ENCODE results near the gene IGF1R.

The IGF1R gene

DNA sequence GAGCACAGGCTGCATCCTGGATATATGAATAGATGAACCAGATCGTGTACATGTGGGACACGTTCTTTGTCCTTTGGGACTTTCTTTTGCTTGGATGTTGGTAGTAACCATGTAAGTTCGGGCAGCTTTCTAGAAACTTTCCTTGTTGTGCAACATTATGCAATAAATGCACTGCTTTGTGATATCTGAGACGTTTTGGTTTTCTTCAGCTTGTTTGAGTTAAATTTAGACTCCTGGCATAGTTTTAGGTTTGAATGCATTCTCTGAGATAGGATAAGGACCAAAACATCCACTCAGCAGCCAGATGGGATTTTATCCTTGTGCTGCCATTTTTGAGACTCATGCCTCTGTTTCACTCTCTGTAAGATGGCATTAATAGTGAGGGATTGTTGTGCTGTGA is 158.9 kb downstream of the IGF1R start:
- no peak overlapping the region for H3K4me3 ChIP-seq (ENCODE audit: low read depth, low read length)
- no peak for DNase-seq (ENCODE audit: low read depth)
- TF ChIP-seq, protein P1, sequence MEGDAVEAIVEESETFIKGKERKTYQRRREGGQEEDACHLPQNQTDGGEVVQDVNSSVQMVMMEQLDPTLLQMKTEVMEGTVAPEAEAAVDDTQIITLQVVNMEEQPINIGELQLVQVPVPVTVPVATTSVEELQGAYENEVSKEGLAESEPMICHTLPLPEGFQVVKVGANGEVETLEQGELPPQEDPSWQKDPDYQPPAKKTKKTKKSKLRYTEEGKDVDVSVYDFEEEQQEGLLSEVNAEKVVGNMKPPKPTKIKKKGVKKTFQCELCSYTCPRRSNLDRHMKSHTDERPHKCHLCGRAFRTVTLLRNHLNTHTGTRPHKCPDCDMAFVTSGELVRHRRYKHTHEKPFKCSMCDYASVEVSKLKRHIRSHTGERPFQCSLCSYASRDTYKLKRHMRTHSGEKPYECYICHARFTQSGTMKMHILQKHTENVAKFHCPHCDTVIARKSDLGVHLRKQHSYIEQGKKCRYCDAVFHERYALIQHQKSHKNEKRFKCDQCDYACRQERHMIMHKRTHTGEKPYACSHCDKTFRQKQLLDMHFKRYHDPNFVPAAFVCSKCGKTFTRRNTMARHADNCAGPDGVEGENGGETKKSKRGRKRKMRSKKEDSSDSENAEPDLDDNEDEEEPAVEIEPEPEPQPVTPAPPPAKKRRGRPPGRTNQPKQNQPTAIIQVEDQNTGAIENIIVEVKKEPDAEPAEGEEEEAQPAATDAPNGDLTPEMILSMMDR (IDR thresholded peaks at IDR 0.05; ENCODE audit: insufficient read depth, low read depth, low read length, missing control alignments) = no peak

DNA sequence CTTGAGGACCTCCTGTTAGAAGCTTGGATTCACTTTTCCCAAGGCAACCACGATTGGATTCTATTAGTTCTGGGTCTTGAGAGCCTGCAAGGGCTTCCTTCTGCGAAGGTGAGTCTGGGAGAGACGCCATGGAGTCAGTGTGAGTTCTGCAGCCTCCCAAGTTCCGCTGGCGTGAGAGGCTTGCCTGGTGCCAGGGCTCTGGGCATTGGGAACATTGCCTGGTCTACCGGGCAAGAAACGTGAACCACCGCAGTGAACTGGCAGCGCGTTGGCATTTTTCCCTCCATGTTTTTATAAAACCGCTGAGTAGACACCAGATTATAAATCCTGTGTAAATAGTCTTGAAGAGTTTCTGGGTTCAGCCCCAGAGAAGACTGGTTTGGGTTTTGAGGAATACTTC is 160.9 kb downstream of the IGF1R start:
- DNase-seq (ENCODE audit: low read depth) = no peak
- H3K4me3 ChIP-seq (ENCODE audit: low read depth, low read length) = no peak overlapping the region
- TF ChIP-seq, protein P1 (IDR thresholded peaks at IDR 0.05; ENCODE audit: insufficient read depth, low read depth, low read length, missing control alignments) = no peak

DNA sequence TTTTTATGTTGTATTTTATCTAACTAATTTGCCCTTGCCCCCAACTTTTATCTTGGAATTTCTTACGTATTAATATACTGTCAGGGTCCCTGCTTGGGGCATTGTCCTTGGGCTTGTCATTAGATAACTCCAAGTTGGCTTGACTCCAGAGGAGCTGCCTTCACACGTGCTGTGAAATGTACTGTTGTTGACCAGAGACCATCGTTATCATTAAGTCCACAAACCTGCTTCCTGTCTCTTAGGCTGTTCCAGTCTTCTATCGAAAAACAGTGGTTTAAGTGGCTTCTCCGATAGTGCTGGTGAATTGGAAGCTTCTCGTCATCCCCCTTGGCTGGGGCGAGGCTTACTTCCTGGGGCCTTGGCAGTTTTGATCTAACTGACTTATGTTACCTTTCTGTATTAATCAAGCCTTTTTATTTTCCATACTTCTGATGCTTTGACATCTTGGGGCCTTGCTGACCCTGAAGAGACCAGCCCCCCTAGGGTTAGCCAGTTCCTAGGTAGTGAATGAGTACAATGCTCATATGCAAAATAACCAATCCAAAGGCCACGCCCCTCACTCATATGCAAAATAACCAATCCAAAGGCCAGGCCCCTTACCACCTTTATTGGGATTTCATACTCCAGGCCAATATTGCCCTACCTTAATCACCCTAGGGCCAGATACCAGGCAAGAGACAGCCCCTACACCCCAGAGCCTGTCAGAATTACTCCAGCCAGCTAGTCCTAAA is 164.5 kb downstream of the IGF1R start:
- no peak overlapping the region for H3K4me3 ChIP-seq (ENCODE audit: low read depth, low read length)
- DNase-seq (ENCODE audit: low read depth) = no peak
- TF ChIP-seq, protein P1 (IDR thresholded peaks at IDR 0.05; ENCODE audit: insufficient read depth, low read depth, low read length, missing control alignments) = no peak

DNA sequence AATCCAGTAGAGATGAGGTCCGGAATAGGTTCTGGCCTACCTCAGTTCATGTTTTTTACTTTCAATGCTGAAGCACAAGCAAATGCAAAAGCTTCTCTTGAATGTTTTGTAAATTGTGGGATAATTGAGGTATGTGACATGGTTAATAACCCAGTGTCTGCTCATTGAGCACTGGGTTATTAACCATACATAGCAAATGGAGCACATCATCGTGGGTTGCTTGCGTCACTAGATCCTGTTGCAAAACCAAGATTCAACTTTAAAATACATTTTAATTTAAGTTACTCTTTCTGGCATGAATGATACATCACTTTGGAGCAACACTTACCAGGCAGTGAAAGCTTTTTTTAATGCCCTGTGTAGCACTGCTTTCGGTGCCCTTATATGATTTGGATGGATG is 165.6 kb downstream of the IGF1R start:
- DNase-seq (ENCODE audit: low read depth) = no peak
- TF ChIP-seq, protein P1 (IDR thresholded peaks at IDR 0.05; ENCODE audit: insufficient read depth, low read depth, low read length, missing control alignments) = no peak
- H3K4me3 ChIP-seq (ENCODE audit: low read depth, low read length) = no peak overlapping the region

DNA sequence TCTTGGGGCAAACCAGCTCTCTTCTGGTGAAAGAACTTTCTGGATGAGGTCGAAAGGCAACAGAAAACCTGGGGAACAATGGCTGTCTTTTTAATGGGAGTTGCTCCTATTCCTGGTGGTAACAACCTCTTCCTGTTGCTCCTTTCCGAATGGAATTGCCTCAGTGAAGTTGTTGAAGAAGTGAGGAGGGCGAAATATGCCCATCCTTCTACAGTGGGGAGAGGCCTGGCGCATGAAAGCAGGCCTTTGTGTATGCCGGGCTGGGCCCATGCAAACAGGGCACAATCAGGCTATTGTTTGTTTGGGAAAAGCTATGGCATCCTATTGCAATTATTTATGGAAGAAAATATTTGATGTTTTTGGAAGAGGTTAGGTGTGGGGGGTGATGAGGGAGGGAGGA is 166.9 kb downstream of the IGF1R start:
- TF ChIP-seq, protein P1 (IDR thresholded peaks at IDR 0.05; ENCODE audit: insufficient read depth, low read depth, low read length, missing control alignments) = no peak
- no peak for DNase-seq (ENCODE audit: low read depth)
- H3K4me3 ChIP-seq (ENCODE audit: low read depth, low read length) = no peak overlapping the region

DNA sequence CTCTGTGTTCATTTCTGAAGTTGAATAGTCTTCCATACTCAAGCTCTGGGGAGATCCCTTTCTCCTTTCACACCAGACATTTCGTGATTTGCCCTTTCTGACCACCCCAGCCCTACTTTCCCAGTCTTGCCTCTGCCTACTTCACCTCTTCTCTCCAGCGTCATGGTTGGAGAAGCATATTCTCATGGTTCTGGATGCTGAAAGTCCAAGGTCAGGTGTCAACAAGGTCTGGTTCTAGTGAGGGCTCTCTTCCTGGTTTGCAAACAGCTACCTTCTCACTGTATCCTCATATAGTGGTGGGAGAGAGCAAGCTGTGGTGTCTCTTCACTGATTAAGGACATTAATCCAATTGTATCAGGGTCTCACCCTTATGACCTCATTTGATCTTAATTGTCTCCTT is 169.4 kb downstream of the IGF1R start:
- H3K4me3 ChIP-seq (ENCODE audit: low read depth, low read length) = no peak overlapping the region
- TF ChIP-seq, protein P1 (IDR thresholded peaks at IDR 0.05; ENCODE audit: insufficient read depth, low read depth, low read length, missing control alignments) = no peak
- DNase-seq (ENCODE audit: low read depth) = no peak

DNA sequence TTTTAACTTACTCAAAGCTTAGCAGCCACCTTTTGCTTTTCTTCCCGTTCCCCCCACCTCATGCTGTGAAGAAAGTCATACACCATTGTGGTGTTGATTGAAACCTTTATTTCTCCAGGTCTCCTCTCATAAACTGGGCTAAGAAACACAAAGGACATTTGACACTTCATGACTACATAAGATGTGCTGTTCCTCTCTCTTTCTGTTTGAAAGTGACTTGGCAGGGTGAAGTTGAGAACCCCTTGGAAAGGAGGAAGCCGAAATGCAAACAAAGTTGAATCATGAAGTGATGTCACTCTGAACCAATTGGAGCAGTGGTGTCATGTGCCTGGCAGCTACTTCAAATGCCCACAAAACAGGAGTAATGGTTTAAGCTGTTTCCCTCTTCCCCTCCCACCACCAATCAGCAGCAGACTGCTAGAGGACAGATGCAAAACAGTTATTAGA is 174.7 kb downstream of the IGF1R start:
- DNase-seq (ENCODE audit: low read depth) = no peak
- TF ChIP-seq, protein P1 (IDR thresholded peaks at IDR 0.05; ENCODE audit: insufficient read depth, low read depth, low read length, missing control alignments) = no peak
- H3K4me3 ChIP-seq (ENCODE audit: low read depth, low read length) = no peak overlapping the region

Data from GM12865 (cell line).